Activated effector memory CD4-positive, alpha-beta T cell treated with anti-CD3 and anti-CD28 coated beads, Interleukin-2, amount 50 U/mL, for 16 hours (primary cell): ENCODE data around the gene TMTC3.
"Not testable (repeated sequence)": the region's sequence is repeated elsewhere in the genome, so short reads cannot be mapped to it uniquely, and the experiment has no call there.

ENCODE experiments used
- DNase-seq: peaks from one replicate; pipeline ENCODE4 v3.0.0-alpha.2; 2020

Gene TMTC3

GRCh38 chr12:88167384-88167783 lies 25.3 kb downstream of the TMTC3 start:
- DNase-seq = no peak

GRCh38 chr12:88172844-88173407 lies 30.8 kb downstream of the TMTC3 start:
- DNase-seq = no peak

GRCh38 chr12:88175544-88175943 lies 33.4 kb downstream of the TMTC3 start:
- no peak for DNase-seq

- DNase-seq = no peak
Measured at GRCh38 chr12:88179436-88180014, 37.4 kb downstream of the TMTC3 start.

- DNase-seq = no peak
Measured at GRCh38 chr12:88181881-88182280, 39.8 kb downstream of the TMTC3 start.

GRCh38 chr12:88182416-88182815 lies 40.3 kb downstream of the TMTC3 start:
- no peak for DNase-seq

GRCh38 chr12:88184196-88184595 lies 42.1 kb downstream of the TMTC3 start:
- DNase-seq = no peak

GRCh38 chr12:88185279-88185678 lies 43.2 kb downstream of the TMTC3 start:
- no peak for DNase-seq

- no peak for DNase-seq
Measured at GRCh38 chr12:88185988-88186387, 43.9 kb downstream of the TMTC3 start.

GRCh38 chr12:88187571-88187970 lies 45.5 kb downstream of the TMTC3 start:
- no peak for DNase-seq

- DNase-seq = no peak
Measured at GRCh38 chr12:88188180-88188579, 46.1 kb downstream of the TMTC3 start.

GRCh38 chr12:88192426-88192825 lies 50.3 kb downstream of the TMTC3 start:
- no peak for DNase-seq

- DNase-seq = no peak
Measured at GRCh38 chr12:88194868-88195267, 52.8 kb downstream of the TMTC3 start.

GRCh38 chr12:88200029-88200428 lies 57.9 kb downstream of the TMTC3 start:
- no peak for DNase-seq

GRCh38 chr12:88202500-88202899 lies 60.4 kb downstream of the TMTC3 start:
- no peak for DNase-seq

- no peak for DNase-seq
Measured at GRCh38 chr12:88206601-88207000, 64.5 kb downstream of the TMTC3 start.

GRCh38 chr12:88207921-88208620 lies 66.0 kb downstream of the TMTC3 start:
- DNase-seq = no peak

GRCh38 chr12:88208661-88209060 lies 66.6 kb downstream of the TMTC3 start:
- DNase-seq = no peak

- DNase-seq = not testable (repeated sequence)
Measured at GRCh38 chr12:88210311-88210710, 68.2 kb downstream of the TMTC3 start.

- DNase-seq = no peak
Measured at GRCh38 chr12:88218293-88218692, 76.2 kb downstream of the TMTC3 start.

GRCh38 chr12:88219861-88220260 lies 77.8 kb downstream of the TMTC3 start:
- DNase-seq = no peak

GRCh38 chr12:88223519-88223918 lies 81.4 kb downstream of the TMTC3 start:
- no peak for DNase-seq

- no peak for DNase-seq
Measured at GRCh38 chr12:88225776-88226175, 83.7 kb downstream of the TMTC3 start.

GRCh38 chr12:88227263-88227662 lies 85.2 kb downstream of the TMTC3 start:
- no peak for DNase-seq

GRCh38 chr12:88227871-88228270 lies 85.8 kb downstream of the TMTC3 start:
- DNase-seq = no peak
